RWPE1 (cell line): Measurements from ENCODE around the gene PITPNC1.

Experiments
- CTCF ChIA-PET: fragments of 350-600 bp; sonication (Branson Sonifier 250); formaldehyde crosslinking; extraction: SDS; loops from one replicate; lab custom pipeline; 2021; lab: Yijun Ruan, JAX
- POLR2A ChIA-PET: fragments of 400-600 bp; formaldehyde crosslinking; extraction: SDS; loops from one replicate; lab custom pipeline; 2020; ENCODE audit warnings: antibody characterized with exemption; ENCODE audit not compliant: low non-redundant PET; lab: Yijun Ruan, JAX
- DNase-seq: peaks from one replicate; pipeline ENCODE4 v3.0.0; 2012; ENCODE audit warnings: low spot score
- H3K27ac ChIP-seq: fragments of 450-650 bp; 2 replicates; pipeline ENCODE4 v1.5.1; 2017
- CTCF ChIP-seq: fragments of 450-650 bp; conservative IDR thresholded peaks from 2 replicates; pipeline ENCODE4 v1.5.1; 2017; ENCODE audit warnings: low read depth, mild to moderate bottlenecking

The PITPNC1 gene

GRCh38 chr17:67557921-67558320 is 180.8 kb downstream of the PITPNC1 start:
- POLR2A ChIA-PET = no interaction called here
- CTCF ChIA-PET = no interaction called here
- TF ChIP-seq CTCF = no peak
- no peak overlapping the region for H3K27ac ChIP-seq
- DNase-seq = no peak

- TF ChIP-seq CTCF = no peak
- CTCF ChIA-PET = no interaction called here
- POLR2A ChIA-PET = no interaction called here
- no peak overlapping the region for H3K27ac ChIP-seq
- no peak for DNase-seq
Measured at GRCh38 chr17:67558740-67559380, 181.8 kb downstream of the PITPNC1 start.

DNA sequence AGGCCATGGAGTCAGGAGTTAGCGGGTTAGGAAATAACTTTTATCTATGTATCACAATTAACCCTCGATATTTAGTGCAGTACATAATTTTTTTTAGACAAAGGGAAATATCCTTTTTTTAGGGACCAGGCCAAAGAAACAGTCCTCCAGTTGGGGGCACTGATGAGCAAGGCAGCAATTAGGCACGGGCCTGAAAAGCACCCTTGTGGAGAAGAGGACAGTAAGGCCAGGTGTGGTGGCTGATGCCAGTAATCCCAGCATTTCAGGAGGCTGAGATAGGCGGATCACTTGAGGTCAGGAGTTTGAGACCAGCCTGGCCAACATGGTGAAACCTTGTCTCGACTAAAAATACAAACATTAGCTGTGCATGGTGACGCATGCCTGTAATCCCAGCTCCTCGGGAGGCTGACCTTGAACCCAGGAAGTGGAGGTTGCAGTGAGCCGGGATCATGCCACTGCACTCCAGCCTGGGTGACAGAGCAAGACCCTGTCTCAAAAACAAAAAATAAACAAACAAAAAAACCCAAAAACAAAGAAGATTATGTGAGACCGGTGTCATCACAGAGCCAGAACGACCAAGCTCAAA is 182.4 kb downstream of the PITPNC1 start:
- no peak for DNase-seq
- no peak overlapping the region for H3K27ac ChIP-seq
- TF ChIP-seq CTCF = no peak
- ChIA-PET CTCF (no interaction called here), POLR2A (no interaction called here)

DNA sequence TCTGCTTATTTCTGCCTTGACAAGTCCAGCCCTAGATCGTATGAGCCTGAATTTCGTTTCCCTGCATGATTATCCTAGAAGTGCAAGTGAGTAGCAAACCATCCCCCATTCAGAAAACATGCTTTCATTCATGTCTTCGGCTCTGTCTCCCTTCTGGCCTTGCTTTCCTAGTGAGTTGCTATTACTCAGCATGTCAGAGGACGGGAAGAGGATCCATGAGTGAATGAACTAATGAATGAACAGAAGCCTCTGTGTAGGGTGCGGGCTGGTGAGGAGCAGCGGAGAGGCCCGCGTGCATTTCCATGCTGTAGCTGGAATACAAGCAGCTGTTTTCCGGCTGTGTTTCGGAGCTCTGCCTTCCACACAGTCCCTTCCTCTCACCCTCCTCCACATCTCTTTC is 184.9 kb downstream of the PITPNC1 start:
- DNase-seq = no peak
- ChIA-PET CTCF (no interaction called here), POLR2A (no interaction called here)
- no peak for TF ChIP-seq CTCF
- H3K27ac ChIP-seq = no peak overlapping the region

DNA sequence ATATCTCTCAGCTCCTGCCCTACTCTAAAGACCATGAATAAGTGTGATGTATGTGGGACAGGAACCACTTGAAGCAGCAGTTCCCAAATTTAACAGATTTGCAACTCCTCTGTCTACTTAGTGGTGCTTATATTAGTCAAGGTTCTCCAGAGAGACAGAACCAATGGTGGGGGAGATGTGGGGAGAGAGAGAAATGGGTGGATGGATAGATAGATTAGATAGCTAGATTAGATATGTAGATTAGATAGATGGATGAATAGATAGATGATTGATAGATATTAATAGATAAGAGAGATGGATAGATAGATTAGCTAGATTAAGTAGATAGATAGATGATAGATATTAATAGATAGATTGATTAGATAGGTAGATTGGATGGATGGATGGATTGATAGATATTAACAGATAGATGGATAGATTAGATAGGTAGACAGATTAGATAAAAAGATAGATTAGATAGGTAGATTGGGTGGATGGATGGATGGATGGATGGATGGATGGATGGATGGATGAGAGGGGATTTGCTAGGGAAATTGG is 186.7 kb downstream of the PITPNC1 start:
- H3K27ac ChIP-seq = no peak overlapping the region
- no peak for TF ChIP-seq CTCF
- POLR2A ChIA-PET = no interaction called here
- CTCF ChIA-PET = interaction anchor here (0.6 kb wide), 1 partner anchor 91 kb away, joined by 5 read pairs; no protein-coding TSS in a partner anchor
- no peak for DNase-seq

DNA sequence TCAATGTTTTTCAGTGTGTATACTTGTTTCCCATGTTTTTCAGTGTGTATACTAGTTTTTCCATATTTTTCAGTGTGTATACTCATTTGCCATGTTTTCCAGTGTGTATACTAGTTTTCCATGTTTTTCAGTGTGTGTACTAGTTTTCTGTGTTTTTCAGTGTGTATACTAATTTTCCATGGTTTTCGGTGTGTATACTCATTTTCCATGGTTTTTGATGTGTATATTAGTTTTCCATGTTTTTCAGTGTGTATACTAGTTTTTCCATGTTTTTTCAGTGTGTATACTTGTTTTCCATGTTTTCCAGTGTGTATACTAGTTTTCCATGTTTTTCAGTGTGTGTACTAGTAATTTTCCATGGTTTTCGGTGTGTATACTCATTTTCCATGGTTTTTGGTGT is 188.0 kb downstream of the PITPNC1 start:
- no peak overlapping the region for H3K27ac ChIP-seq
- TF ChIP-seq CTCF = no peak
- CTCF ChIA-PET = no interaction called here
- POLR2A ChIA-PET = no interaction called here
- DNase-seq = no peak
